ENCODE measurements around the gene NALCN.

DNA sequence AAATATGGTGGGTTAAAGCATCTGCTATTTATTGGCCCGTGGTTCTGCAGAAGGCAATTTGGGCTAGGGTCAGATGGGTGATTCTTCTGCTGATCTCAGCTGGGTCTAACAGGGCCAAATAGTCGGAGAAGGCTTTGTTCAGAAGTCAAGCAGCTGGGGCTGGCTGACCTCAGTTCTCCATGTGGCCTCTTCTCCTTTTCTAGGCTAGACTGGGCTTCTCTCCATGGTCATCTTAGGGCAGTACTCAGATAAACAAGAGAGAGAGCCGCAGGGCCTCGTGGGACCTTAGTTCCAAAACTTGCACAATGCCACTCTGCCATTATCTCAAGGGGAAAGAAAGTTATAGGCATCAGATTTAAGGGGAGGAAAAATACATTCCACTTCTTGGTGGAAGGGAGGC, 89.6 kb downstream of the NALCN start:
- TF ChIP-seq, protein P1, sequence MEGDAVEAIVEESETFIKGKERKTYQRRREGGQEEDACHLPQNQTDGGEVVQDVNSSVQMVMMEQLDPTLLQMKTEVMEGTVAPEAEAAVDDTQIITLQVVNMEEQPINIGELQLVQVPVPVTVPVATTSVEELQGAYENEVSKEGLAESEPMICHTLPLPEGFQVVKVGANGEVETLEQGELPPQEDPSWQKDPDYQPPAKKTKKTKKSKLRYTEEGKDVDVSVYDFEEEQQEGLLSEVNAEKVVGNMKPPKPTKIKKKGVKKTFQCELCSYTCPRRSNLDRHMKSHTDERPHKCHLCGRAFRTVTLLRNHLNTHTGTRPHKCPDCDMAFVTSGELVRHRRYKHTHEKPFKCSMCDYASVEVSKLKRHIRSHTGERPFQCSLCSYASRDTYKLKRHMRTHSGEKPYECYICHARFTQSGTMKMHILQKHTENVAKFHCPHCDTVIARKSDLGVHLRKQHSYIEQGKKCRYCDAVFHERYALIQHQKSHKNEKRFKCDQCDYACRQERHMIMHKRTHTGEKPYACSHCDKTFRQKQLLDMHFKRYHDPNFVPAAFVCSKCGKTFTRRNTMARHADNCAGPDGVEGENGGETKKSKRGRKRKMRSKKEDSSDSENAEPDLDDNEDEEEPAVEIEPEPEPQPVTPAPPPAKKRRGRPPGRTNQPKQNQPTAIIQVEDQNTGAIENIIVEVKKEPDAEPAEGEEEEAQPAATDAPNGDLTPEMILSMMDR (IDR thresholded peaks at IDR 0.05): no peak
- TF ChIP-seq EZH2 (IDR thresholded peaks at IDR 0.05; ENCODE audit: borderline replicate concordance, insufficient read depth, low read depth, low read length, poor library complexity, severe bottlenecking): no peak

All from B cell (primary cell).